HG03520 (cell line): ENCODE results near the gene SYNE4.
"Not testable (repeated sequence)": the region's sequence is repeated elsewhere in the genome, so short reads cannot be mapped to it uniquely, and the experiment has no call there.

Experiments used
- ATAC-seq: cut with Tn5 transposase; IDR thresholded peaks from one replicate; pipeline ENCODE4 v1.9.1; 2021; ENCODE audit warnings: mild to moderate bottlenecking, moderate library complexity; ENCODE audit not compliant: unreplicated experiment

Gene SYNE4

GRCh38 chr19:35957411-35957810 is 51.2 kb downstream of the SYNE4 start:
- ATAC-seq: not testable (repeated sequence)

GRCh38 chr19:35955881-35956634 is 52.6 kb downstream of the SYNE4 start:
- no peak for ATAC-seq
